ENCODE results near the gene P4HB. TPM values are rescaled to one million over a fixed set of nuclear protein-coding genes. Genes with fewer than 3 reads are reported as not detected.

Gene P4HB
- polyA plus RNA-seq, 4 donors: 409 to 482 (median 447) TPM

DNA sequence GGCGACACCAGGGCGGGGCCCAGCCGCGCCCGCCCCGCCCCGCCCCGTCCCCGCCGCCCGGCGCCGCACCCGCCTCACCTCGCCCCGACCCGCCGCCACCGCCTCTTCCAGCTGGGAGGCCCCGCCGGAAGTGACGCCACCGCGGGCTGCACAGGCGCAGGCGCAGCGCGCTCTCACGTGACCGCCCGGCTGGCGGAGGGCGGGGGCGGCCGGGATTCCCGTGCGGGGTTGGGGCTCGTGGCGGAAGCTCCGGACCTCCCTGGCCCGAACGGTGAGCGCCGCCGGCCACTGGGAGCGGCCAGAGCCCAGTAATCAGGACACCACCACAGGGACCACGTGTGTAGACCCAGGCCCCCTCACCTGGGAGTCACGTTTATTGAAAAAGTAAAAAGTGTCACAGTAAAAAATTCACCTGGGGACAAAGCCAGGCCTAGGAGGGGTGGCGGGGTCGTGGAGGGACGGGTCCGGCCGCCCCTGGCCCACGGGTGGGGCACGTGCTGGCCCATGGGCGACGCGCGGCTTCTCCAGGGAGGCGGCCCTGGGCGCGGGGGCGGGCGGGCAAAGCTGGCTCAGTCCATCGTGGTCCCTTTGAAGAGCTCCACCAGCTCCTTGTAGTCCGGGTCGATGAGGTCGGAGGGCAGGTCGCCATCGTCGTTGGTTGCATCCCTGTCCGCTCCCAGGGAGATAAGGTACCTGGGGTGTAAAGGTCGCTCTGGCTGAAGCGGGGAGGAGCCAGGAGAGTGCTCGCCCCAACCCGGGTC, 27.0 kb downstream of the P4HB start, which contains the start of gene MCRIP1:
Gene MCRIP1, minus strand, starts transcription at position 132 of the 761 bp plus-strand sequence. CDS start 8,785 bp downstream, outside the sequence.
- peak; percentile 78 to 85 (median 81) for DNase-seq (ENCODE audit: low read depth in 4 of 4, low spot score in 3 of 4)

DNA sequence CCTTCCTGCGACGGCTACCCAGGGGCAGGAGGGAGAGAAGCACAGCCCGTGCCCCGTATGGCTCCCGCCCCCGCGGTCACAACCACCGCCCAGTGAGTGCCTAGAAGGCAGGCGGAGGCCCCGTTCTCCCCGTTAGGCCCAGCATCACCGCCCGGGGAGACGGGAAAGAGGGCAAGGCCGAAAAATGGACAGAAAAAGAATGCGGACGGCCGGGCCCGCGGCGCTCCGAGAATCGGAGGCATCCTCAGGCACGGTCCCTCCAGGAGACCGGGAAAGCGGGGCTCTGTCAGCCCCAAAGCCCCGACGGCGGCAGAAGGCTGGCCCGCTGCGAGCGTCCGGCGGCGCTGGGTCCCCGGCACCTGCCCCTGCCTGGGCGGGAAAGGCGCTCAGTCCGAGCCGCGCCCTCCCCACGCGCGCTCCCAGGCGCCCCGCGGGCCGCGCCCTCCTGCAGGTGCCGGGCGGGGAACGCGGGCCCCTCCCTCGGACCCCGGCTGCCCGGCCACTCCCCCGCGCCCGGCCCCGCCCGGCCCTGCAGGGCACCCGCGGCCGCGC, 27.7 kb downstream of the P4HB start:
- DNase-seq (ENCODE audit: low read depth in 4 of 4, low spot score in 3 of 4): no peak

DNA sequence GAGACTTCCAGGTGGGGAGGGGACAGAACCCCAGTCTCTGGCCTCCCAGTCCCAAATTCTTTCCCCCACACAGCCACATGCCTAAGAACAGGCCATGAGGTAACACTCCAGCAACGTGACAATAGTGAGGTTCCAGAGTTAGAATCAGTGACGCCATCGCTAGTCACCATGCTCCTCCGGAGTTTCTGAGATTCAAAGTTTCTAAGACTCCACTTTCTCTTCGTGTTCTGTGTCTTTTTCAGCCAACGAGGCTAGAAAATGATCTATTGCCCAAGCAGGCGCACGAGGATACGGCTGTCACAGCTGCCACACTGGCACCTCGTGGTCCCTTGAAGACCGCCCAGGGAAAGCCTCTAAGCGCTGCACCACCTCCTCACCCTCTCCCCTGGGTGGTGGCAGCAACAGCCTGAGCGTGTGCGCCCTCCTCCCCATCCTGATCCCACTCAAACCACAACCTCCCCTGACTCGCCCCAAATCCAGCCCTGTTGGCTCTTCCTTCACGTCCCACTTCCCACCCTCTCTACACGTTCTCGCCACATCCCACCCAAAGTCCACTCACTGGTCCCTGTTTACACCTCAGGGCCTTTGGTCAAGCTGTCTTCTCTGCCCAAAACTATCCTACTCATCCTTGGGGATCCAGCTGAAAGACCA, 28.3 kb downstream of the P4HB start:
- no peak for DNase-seq (ENCODE audit: low read depth in 4 of 4, low spot score in 3 of 4)

DNA sequence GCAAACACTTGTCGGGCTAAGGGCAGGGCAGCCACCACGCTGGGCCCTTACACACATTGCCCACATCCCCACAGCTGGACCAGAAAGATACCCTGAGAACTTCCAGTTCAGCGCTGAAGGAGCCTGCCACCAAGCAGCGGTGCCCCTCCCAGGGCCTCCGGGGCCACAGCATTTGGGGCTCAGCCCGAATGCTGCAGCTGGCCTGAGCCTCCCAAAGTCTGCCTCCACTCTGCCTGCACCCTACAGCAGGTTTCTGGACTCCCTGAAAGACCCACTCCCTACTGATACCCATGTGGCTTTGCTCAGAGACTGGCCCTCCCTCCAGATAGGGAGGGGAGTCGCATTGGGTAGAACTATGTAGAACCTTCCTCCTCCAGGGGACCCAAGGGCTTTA, 28.8 kb downstream of the P4HB start:
- no peak for DNase-seq (ENCODE audit: low read depth in 4 of 4, low spot score in 3 of 4)

DNA sequence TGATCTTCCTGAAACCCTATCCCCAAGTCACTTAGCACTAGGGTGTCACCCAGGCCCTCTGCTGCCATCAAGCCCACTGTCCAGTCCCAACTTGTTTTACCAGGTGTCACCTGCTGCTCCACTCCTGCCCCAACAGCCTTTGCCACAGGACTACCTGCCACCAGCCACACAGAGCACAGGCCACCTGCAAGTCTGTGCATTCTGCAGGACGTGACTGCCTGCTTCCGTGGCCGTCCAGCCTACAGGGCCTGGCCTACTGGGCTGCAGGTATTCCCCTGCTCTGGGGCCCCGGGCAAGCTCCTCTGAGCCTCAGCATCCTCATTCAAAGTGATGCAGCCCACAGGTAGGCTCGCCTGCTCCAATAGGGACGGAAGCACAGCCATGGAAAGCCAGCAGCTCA, 30.5 kb downstream of the P4HB start:
- no peak for DNase-seq (ENCODE audit: low read depth in 4 of 4, low spot score in 3 of 4)

DNA sequence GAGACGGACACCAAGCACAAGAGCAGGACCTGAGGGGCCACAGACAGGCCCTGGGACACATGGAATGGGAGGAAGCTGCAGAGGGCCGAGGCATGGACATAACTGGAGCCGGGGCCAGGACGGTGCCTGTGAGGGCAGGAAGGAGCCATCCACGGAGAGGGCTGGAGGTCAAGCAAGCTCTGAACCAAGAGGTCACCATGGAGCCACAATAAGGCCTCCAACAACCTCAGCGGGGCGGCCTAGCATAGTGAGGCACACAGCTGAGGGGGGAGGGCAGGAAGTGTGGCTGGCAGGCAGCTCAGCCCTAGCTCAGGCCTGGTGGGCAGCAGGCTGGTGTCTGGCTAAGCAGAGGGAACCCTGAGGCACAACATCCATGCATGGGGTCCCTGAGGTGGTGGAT, 31.7 kb downstream of the P4HB start:
- no peak for DNase-seq (ENCODE audit: low read depth in 4 of 4, low spot score in 3 of 4)

DNA sequence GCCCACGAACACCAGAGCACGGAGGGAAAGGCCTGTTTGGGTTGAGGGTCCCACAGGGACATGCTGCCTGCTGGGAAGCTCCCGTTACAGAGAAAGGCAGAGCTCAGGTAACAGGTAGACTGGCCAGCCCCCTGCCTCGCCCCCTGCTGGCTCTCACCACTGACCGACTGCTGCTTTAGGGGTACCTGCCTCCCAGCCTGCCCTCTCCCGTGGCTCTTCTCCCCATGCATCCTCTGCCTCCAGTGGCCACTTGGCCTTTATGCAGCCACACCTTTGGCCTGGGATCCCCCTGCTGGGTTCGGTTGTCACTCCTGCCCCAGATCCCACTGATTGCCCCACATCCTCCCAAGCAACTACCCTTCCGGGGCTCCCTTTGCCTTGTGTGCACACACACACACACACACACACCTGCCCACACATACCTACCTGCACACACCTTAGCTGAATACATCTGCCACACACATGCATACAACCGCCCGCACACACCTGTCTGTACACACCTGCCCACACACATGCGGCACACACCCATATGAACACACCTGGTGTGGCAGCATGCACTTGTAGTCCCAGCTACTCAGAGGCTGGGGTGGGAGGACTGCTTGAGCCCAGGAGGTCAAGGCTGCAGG, 34.4 kb downstream of the P4HB start:
- DNase-seq (ENCODE audit: low read depth in 4 of 4, low spot score in 3 of 4): no peak

DNA sequence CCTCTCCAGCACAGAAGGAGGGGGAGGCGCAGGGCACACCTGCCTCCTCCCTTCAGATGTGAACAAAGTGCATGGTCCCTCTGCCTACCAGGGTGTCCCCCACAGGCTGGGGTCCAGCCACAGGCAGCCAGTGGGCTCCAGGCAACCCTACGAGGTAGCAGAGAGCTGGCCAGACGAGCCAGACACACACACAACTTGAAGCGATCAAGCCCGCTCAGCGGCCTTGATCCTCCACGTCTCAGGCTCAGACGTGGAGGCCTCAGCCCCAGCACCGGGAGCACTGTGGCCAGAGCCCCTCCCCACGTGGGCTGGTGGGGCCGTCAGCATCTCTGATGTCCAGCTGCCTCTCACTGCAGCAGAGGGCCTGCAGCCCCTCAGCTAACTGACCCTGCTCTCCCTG, 35.7 kb downstream of the P4HB start:
- DNase-seq (ENCODE audit: low read depth in 4 of 4, low spot score in 3 of 4): no peak

DNA sequence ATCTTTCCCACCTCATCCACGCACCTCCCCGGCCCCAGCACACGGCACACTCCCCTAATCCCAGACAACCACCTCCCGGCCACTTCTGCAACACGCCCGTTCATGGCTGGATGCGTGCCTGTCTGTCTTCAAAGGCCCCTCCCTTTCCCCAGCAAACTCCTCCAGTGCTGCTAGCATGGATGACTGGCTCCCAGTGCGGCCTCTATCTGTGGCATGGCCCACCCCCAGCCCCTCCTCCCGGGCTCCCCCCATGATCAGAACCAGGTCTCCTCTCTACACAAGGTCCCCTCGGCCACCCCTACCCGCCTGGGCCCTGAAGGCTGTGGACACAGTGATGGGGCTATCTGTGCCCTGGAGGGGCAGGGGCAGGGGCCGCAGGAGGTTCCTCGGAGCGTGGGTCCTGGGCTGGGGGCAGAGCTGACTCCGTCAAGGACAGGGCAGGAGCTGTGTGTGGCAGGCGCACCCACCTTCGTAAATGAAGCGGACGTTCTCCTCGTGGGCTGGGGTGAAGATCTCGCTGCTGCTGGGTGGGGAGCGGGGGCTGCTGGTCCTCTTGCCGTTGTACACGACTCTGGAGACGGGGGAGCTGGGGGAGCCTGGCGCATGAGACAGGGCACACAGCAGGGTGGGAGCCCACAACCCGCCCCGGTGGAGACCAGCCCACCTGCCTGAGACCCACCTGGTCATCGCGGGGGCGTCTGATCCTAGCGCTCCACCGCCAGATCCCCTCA, 36.4 kb downstream of the P4HB start:
- no peak for DNase-seq (ENCODE audit: low read depth in 4 of 4, low spot score in 3 of 4)

DNA sequence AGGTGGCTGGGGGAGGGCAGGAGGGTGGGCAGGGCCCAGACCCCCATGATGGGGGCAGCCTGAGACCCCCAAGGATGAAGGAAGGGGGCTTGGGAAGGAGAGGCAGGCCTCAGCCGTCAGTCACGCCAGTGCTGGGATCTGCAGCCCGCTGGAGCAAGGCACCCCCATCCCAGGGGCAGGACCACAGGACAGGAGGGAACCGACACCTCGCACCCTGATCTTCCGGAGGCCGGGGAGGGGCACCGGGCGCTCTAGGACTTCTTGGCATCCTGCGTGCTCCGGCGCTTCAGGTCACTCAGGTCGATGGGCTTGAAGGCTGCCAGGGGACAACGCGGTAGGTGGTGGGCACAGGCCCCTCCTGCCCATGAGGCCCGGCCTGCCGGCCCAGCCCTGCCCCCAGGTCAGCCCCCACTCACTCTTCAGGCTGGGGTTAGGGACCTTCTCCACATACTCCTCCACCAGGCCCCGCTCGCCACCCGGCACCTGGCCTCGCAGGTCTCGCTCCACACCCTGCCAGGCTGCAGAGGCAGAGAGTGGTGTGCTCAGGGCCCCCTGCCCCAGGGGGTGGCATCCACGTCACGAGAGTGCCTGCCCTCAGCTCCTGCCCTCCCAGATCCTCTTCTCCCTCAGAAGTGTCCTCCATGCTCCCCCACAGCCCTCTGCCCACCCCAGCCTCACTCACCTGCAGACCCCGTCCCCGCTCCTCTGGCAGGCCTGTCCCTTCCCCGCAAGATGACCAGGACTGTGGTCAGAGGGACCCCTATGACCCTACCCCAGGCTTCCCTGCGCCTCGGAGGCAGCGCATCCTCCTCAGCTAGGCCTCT, 37.1 kb downstream of the P4HB start:
- DNase-seq (ENCODE audit: low read depth in 4 of 4, low spot score in 3 of 4): no peak

DNA sequence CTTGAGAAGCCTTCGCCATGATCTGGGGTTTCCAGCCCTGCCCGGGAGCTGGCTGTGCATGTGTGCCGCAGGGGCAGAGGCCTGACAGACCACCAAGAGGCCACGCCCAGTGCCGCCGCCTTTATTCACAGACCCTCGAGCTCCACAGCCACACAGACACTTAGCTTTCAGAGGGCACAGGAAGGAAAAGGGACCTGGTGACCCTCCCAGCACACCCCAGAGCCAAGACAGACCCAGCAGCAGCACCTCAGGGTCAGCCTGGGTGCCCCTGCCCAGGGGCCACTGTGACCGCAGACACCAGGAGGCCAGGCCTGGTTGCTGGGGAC, 38.1 kb downstream of the P4HB start:
- no peak for DNase-seq (ENCODE audit: low read depth in 4 of 4, low spot score in 3 of 4)

DNA sequence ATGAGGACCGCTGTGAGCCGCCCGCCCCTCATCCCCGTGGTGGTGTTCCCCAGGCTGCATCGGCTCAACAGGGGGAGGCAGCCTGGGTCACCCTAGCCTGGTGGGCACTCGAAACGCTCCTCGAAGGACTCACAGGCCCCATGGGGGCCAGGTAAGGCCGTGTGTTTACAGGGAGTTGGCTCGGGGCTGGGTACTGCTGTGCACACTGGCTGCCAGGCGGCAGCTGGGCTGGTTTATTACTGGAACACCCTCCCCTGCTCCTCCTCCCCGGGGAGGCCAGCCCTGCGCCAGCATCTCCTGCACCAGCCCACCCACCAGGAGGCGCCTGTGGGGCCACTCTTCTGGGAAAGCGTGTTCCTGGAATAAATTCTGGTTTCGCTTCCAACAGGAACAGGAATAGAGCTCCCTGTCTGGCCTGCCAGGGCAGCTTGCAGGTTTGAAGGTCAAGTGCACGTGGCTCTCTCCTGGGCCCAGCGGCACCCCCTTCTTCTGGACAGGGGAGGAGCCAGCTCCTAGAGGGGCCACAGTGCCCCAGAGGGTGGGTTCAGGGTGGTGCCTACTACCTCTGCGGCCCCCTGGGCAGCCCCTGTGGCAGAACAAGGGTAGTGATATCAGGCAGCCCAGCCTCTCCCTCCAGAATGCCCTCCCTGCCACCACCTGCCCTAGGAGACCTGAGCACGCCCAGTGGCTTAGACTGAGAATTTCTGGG, 38.6 kb downstream of the P4HB start:
- DNase-seq (ENCODE audit: low read depth in 4 of 4, low spot score in 3 of 4): no peak

DNA sequence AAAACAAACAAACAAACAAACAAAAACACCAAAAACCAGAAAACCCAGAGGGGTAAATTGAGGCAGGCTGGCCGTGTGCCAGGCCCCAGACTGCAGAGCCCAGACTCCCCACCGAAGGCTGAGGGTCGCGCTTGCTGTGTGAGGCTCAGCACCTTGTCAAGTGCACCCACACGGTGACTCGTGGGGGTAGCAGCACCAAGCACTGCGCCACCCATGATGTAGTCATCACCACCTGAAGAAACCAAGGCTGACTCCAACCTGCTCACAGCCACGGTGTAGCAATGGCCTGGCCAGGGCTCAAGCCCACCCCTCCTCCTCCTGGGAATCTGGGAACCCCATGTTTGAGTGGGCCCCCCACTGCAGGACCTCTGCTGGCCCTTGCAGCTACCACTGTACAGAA, 39.2 kb downstream of the P4HB start:
- DNase-seq (ENCODE audit: low read depth in 4 of 4, low spot score in 3 of 4): no peak

DNA sequence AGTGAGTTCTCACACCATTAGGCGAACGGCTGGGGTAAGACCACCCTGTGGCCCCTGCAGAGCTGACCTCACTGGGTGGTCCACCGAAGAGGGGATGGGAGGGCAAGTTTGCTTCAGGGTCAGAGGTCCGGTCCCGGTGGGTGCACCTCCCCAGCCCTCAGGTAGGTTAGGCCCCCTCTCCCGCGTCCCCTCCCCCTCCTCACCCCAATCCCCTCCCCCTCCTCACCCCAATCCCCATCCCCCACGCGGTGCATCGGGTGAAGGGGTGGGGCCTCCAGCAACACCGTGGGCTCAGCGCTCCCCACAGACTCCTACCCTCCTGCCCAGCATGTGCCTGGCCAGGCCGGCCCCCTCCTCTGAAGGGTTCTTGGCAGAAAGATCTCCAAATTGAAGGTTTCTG, 40.6 kb downstream of the P4HB start:
- no peak for DNase-seq (ENCODE audit: low read depth in 4 of 4, low spot score in 3 of 4)

DNA sequence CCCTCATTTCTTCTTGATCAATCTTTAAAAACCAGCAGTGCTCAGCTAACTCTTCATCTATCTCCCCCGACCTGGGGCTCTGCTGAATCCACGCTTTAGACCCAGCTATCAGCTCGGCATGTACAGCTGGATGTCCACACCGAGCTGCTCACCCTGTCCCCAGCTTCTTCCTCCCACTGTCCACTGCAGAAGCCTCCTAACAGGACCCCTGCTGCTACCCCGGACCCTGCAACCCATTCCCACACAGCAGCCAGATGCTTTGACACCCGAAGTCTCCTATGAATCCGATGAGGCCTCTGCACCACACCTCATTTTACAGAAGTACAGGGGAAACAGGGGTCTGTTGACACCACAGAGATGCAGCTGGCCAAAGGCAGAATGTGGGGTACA, 42.6 kb downstream of the P4HB start:
- no peak for DNase-seq (ENCODE audit: low read depth in 4 of 4, low spot score in 3 of 4)

DNA sequence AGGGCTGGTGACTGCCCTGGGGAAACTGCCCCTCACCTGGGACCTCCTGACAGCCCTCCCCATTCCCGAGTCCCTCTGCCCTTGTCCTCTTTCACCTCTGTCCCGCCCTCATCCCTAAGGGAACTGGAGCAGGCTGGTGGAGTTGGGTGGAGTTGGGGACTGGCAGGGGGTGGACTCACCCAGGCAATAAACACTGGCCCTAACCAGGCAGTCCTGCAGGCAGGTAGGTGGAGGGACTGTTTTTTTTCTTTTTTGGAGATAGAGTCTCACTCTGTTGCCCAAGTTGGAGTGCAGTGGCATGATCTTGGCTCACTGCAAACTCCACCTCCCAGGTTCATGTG, 44.7 kb downstream of the P4HB start:
- no peak for DNase-seq (ENCODE audit: low read depth in 4 of 4, low spot score in 3 of 4)

DNA sequence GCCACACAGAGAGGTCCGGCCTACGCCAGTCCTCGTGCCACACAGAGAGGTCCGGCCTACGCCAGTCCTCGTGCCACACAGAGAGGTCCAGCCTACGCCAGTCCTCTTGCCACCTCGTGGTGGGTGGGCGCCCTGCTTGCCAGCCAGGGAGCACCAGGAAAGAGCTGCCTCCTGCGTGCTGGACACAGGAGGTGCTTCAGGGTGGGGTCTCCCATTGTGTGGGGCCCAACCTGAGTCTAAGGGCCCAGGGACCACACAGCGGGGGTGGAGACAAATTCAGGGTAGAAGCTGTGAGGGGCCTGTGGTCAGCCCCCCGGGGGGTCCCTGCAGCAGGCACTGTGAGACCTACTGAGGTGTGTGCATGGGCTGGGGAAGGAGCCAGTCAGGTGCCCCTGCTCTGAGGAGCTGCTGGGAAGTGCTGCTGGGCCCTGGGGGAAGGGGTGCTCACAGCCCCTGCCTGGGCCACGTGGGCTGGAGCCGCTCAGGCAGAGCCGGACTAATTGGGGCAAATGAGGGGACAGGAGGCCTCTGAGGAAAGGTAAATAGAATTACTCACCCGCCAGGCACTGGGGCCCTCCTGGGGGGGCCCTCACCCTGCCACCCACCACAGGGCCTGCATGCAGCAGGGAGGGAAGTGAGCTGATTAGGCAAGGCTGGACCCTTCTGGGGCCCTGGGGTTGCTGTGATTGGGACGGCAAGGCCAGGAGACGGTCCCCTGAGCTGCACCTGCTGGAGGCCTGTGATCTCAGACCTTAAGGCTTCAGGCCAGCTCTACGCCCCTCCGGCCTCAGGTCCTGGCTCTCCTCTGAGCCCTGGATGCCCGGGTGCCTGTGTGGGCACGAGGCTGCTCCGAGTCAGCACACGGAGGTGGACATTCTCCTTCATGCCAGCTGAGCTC, 45.3 kb downstream of the P4HB start:
- peak; percentile 48 to 61 (median 55) for DNase-seq (ENCODE audit: low read depth in 4 of 4, low spot score in 3 of 4)

DNA sequence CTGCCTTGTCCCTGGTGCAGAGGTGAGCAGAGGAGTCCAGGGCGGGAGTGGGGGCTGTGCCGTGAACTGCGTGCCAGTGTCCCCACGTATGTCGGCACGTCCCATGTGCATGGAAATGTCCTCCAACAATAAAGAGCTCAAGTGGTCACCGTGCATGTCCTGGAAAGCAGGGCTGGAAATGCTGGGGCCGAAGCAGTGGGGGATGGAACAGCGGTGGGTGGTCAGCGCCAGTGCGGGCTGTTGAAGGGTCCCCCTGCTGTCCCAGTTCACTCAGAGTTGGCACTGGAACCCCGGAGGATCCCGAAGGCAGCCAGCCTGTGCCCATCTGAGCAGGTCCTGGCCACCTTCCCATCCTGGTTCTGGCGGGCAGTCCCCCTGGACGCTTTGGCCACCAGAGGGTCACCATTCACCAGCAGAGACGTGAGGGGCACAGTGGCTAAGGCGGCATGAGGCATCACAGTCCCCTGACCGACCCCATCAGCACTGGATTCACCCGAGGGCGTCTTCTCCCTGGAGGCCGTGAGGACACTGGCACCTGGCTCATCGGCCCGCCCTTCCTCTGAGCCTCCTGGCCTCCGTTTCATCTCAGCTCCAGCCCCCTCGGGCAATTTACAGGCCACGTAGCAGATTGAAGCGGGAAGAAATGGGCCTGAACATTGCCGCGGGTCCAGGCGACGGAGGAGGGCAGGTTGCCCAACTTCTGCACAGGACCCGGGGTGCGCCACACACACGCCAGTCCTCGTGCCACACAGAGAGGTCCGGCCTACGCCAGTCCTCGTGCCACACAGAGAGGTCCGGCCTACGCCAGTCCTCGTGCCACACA, 46.3 kb downstream of the P4HB start:
- DNase-seq (ENCODE audit: low read depth in 4 of 4, low spot score in 3 of 4): no peak

Data from left renal pelvis (tissue), 4 donors.